KMS-11 (cell line): ENCODE results near the gene RASSF4.

ENCODE experiments used
- H2AFZ ChIP-seq: fragments of 200-600 bp; sonication (generic); 2 replicates; pipeline ENCODE4 v1.6.1; 2016; ENCODE audit warnings: antibody characterized with exemption, mixed run types, low read depth
- H3K27ac ChIP-seq: fragments of 200-600 bp; sonication (generic); 2 replicates; pipeline ENCODE4 v1.6.1; 2016; ENCODE audit warnings: mild to moderate bottlenecking, mixed run types
- H3K27me3 ChIP-seq: fragments of 200-600 bp; sonication (generic); 2 replicates; pipeline ENCODE4 v1.6.1; 2017; ENCODE audit warnings: mild to moderate bottlenecking, low read depth, mixed run types, moderate library complexity; ENCODE audit not compliant: insufficient read depth
- H3K36me3 ChIP-seq: fragments of 200-600 bp; sonication (generic); 2 replicates; pipeline ENCODE4 v1.6.1; 2017; ENCODE audit warnings: mild to moderate bottlenecking, mixed run types; ENCODE audit not compliant: insufficient read depth
- H3K4me1 ChIP-seq: fragments of 200-600 bp; sonication (generic); 2 replicates; pipeline ENCODE4 v1.6.1; 2016; ENCODE audit warnings: mild to moderate bottlenecking, low read depth, mixed run types; ENCODE audit not compliant: poor library complexity, severe bottlenecking
- H3K4me2 ChIP-seq: fragments of 200-600 bp; sonication (generic); 2 replicates; pipeline ENCODE4 v1.7.0; 2016; ENCODE audit warnings: mild to moderate bottlenecking, mixed run types
- H3K4me3 ChIP-seq: fragments of 200-600 bp; sonication (generic); IDR thresholded peaks from 2 replicates; pipeline ENCODE4 v1.6.1; 2017; ENCODE audit warnings: low read depth, low read length, mixed read lengths; ENCODE audit not compliant: insufficient read depth
- H3K79me2 ChIP-seq: fragments of 200-600 bp; sonication (generic); 2 replicates; pipeline ENCODE4 v1.6.1; 2016; ENCODE audit warnings: low read depth, mixed run types; ENCODE audit not compliant: insufficient read depth
- H3K9ac ChIP-seq: fragments of 200-600 bp; sonication (generic); 2 replicates; pipeline ENCODE4 v1.6.1; 2016; ENCODE audit warnings: mild to moderate bottlenecking, mixed run types
- H4K20me1 ChIP-seq: fragments of 200-600 bp; sonication (generic); 2 replicates; pipeline ENCODE4 v1.6.1; 2016; ENCODE audit warnings: mild to moderate bottlenecking, mixed run types; ENCODE audit not compliant: insufficient read depth
- TF ChIP-seq, protein P1 (sequence below): fragments of 200-600 bp; sonication (generic); conservative IDR thresholded peaks from 2 replicates; pipeline ENCODE4 v1.6.1; 2017; ENCODE audit warnings: low read depth, mild to moderate bottlenecking, antibody characterized with exemption, low read length, moderate library complexity, mixed read lengths

RASSF4 gene

GRCh38 chr10:44961230-44961571 is 1.6 kb downstream of the RASSF4 start:
- H3K4me2 ChIP-seq: peak overlapping the region; percentile 99
- H3K27ac ChIP-seq: peak overlapping the region; percentile 89
- peaks cover 39% of the 10 kb centered on the region for H3K4me1 ChIP-seq

GRCh38 chr10:44961931-44962750 is 2.5 kb downstream of the RASSF4 start:
- TF ChIP-seq, protein P1, sequence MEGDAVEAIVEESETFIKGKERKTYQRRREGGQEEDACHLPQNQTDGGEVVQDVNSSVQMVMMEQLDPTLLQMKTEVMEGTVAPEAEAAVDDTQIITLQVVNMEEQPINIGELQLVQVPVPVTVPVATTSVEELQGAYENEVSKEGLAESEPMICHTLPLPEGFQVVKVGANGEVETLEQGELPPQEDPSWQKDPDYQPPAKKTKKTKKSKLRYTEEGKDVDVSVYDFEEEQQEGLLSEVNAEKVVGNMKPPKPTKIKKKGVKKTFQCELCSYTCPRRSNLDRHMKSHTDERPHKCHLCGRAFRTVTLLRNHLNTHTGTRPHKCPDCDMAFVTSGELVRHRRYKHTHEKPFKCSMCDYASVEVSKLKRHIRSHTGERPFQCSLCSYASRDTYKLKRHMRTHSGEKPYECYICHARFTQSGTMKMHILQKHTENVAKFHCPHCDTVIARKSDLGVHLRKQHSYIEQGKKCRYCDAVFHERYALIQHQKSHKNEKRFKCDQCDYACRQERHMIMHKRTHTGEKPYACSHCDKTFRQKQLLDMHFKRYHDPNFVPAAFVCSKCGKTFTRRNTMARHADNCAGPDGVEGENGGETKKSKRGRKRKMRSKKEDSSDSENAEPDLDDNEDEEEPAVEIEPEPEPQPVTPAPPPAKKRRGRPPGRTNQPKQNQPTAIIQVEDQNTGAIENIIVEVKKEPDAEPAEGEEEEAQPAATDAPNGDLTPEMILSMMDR: no peak
- no peaks in the 10 kb centered on the region for H4K20me1 ChIP-seq
- peak overlapping the region; percentile 99 for H3K4me2 ChIP-seq
- peak overlapping the region; percentile 89 for H3K27ac ChIP-seq
- peaks cover 92% of the 10 kb centered on the region for H3K79me2 ChIP-seq
- no peak overlapping the region for H3K4me3 ChIP-seq
- no peaks in the 10 kb centered on the region for H3K36me3 ChIP-seq
- peak overlapping the region; percentile 84 for H3K9ac ChIP-seq
- no peak overlapping the region for H2AFZ ChIP-seq
- peaks cover 48% of the 10 kb centered on the region for H3K4me1 ChIP-seq
- no peaks in the 10 kb centered on the region for H3K27me3 ChIP-seq

More at GRCh38 chr10:44961230-44961571, 1.6 kb downstream of the RASSF4 start:
- no peaks in the 10 kb centered on the region for H3K27me3 ChIP-seq
- TF ChIP-seq, protein P1: no peak
- no peaks in the 10 kb centered on the region for H4K20me1 ChIP-seq
- peak overlapping the region; percentile 84 for H3K9ac ChIP-seq
- H3K4me3 ChIP-seq: no peak overlapping the region
- no peaks in the 10 kb centered on the region for H3K36me3 ChIP-seq
- H3K79me2 ChIP-seq: peaks cover 84% of the 10 kb centered on the region
- H2AFZ ChIP-seq: no peak overlapping the region

DNA sequence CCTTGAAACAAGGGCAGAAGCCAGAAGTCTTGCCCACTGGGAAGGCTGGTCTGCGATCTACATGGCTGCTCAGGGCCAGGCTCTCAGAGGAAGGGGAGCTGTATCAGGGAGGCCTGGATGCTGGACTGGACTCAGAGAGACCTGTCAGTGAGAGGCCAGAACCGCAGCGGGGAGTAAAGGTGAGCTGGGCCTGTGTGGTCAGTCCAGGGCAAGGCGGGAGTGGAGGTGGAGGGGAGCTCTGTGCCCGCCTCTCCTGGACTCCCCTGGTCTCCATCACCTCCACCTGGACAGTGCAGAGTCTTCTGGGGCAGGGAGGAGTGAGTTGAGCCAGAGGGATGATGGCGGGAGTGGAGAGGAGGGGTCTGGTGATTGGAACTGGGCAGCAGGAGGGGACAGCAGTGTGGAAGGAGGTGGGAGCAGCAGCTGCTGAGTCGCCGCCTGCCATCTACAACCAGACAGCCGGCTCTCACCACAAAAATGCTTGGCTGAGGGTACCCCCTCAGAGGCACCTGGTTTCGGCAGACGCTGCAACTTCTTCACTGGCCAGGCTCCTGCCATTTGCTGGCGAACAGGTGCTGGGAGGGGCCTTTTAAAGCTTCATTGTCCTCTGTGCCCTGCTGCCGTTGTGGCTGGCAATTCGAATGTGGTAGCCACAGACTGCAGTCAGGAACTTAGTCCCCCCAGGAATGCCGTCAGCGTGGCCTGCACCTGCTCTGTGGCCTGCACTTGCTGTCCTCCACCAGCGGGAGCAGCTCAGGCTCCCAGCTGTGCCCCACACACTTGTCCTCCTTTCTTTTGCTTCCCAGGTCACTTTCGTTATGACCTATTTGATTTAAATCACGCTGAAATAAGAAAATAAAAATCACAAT is 3.5 kb downstream of the RASSF4 start:
- H3K4me2 ChIP-seq: peak overlapping the region; percentile 100
- no peaks in the 10 kb centered on the region for H3K27me3 ChIP-seq
- H3K79me2 ChIP-seq: peaks cover 92% of the 10 kb centered on the region
- peaks cover 50% of the 10 kb centered on the region for H3K4me1 ChIP-seq
- H4K20me1 ChIP-seq: no peaks in the 10 kb centered on the region
- H3K4me3 ChIP-seq: no peak overlapping the region
- no peak overlapping the region for H2AFZ ChIP-seq
- H3K36me3 ChIP-seq: peaks cover 5% of the 10 kb centered on the region; the same call in 1 of the 2 replicates
- H3K27ac ChIP-seq: peak overlapping the region; percentile 89
- TF ChIP-seq, protein P1: no peak
- H3K9ac ChIP-seq: peak overlapping the region; percentile 84

DNA sequence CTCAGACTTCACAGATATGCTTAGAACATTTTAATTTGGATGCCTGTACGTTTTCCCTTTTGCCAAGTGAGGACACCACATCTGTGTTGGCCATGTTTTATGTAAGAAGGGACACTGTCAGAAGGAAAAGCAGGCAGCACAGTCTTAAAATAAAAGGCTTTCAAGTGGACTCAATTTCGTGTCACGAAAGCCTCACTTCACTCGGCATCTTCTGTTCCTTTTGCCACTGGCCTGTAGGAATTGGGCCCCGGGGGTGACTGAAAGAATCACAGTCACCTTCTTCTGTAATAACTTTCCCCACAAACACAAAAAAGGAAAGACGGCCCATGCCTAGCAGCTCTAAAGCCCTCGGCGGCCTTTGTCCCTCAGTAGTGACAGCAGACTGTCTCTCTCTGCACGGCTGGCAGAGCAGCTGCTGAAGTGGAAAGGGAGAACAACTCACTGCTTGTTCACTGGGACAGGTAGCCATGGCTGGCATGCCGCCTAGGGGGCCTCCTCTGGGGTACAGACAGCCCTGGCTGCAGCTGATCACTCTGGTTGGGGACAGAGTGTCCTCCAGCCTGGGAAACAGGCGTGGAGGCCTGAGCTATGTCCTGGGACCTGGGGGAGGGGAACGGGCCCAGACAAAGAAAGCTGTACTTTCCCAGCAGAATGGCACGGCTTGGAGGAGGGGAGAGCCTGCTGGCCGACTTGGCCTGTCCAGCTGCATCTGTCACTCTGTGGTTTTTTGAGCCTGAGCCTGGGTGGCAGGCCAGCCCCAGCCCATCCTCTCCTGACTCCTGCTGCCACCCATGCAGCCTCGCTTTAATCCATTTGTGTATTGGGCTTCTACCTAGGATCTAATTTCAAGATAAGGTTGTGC is 4.4 kb downstream of the RASSF4 start:
- peak overlapping the region; percentile 89 for H3K27ac ChIP-seq
- H3K79me2 ChIP-seq: peaks cover 92% of the 10 kb centered on the region
- H3K4me3 ChIP-seq: no peak overlapping the region
- H3K36me3 ChIP-seq: peaks cover 5% of the 10 kb centered on the region; the same call in 1 of the 2 replicates
- H3K4me2 ChIP-seq: peak overlapping the region; percentile 100
- no peak overlapping the region for H2AFZ ChIP-seq
- H3K9ac ChIP-seq: peak overlapping the region; percentile 68
- H3K4me1 ChIP-seq: peaks cover 54% of the 10 kb centered on the region
- no peaks in the 10 kb centered on the region for H4K20me1 ChIP-seq
- H3K27me3 ChIP-seq: no peaks in the 10 kb centered on the region
- TF ChIP-seq, protein P1: no peak; the same call in 1 of the 2 replicates
